Suprapubic skin (tissue), 4 donors: ENCODE data around the gene TRIO. TPM values are rescaled to one million over a fixed set of nuclear protein-coding genes. Genes with fewer than 3 reads are reported as not detected.

Experiments used
- DNase-seq, 2 donors: peaks; one replicate each; pipeline ENCODE4 v3.0.0-alpha.2; 2019; ENCODE audit warnings: low spot score in 2 of 2
- H3K27ac ChIP-seq: fragments of 200-600 bp; sonication (generic); one replicate; pipeline ENCODE4 v1.5.1; 2019
- H3K27me3 ChIP-seq: fragments of 200-600 bp; sonication (generic); one replicate; pipeline ENCODE4 v1.5.1; 2019
- H3K36me3 ChIP-seq: fragments of 200-600 bp; sonication (generic); one replicate; pipeline ENCODE4 v1.5.1; 2019
- H3K4me1 ChIP-seq: fragments of 200-600 bp; sonication (generic); one replicate; pipeline ENCODE4 v1.5.1; 2019
- H3K4me3 ChIP-seq: fragments of 200-600 bp; sonication (generic); one replicate; pipeline ENCODE4 v1.5.1; 2019; ENCODE audit warnings: mild to moderate bottlenecking
- H3K9me3 ChIP-seq: fragments of 200-600 bp; sonication (generic); one replicate; pipeline ENCODE4 v1.5.1; 2019
- EP300 ChIP-seq: sonication (generic); formaldehyde crosslinking; IDR thresholded peaks from one replicate; pipeline ENCODE4 v1.6.1; 2017; ENCODE audit warnings: antibody characterized with exemption
- POLR2A ChIP-seq, 2 donors: fragments of 450-650 bp; IDR thresholded peaks; one replicate each; pipeline ENCODE4 v1.6.1; 2017; ENCODE audit warnings: antibody characterized with exemption in 2 of 2, mild to moderate bottlenecking in 2 of 2, moderate library complexity in 2 of 2
- POLR2AphosphoS5 ChIP-seq, 3 donors: sonication (generic); formaldehyde crosslinking; IDR thresholded peaks; one replicate each; pipeline ENCODE4 v1.6.1; 2017; ENCODE audit warnings: antibody characterized with exemption in 3 of 3
- WGBS: methylation state at CpG from one replicate; pipeline ENCODE4 v1.1.5; 2018; 5-methylcytosine and 5-hydroxymethylcytosine counted together
- total RNA-seq, 4 donors: library from RNA; depleted of rRNA; stranded (reverse); fragments of >200 nt; gene quantifications; one replicate each; pipeline ENCODE4 v1.1.0, GENCODE V29; 2016
- TF ChIP-seq, protein P1 (sequence below), 2 donors: fragments of 200-600 bp in 1 of 2; fragments of 450-650 bp in 1 of 2; sonication (generic) in 1 of 2; IDR thresholded peaks; one replicate each; pipeline ENCODE4 v1.5.1; 2016 to 2019; ENCODE audit warnings: antibody characterized with exemption in 2 of 2, mild to moderate bottlenecking in 1 of 2, moderate library complexity in 1 of 2

The TRIO gene
- total RNA-seq, 4 donors from 2014 or later: 62.7 to 159 (median 70.4) TPM

- Histone ChIP-seq H3K9me3 (no peaks in the 10 kb centered on the region), H3K27ac (peak overlapping the region; percentile 87), H3K4me1 (peaks cover 49% of the 10 kb centered on the region), H3K36me3 (peaks cover 5% of the 10 kb centered on the region), H3K4me3 (no peak overlapping the region), H3K27me3 (no peaks in the 10 kb centered on the region)
- 70% methylated on average over 11 of the region's 11 CpGs for WGBS
- TF ChIP-seq POLR2AphosphoS5 (IDR thresholded peaks at IDR 0.05): peak in 1 of 3 donors; percentile 35
- TF ChIP-seq, protein P1, sequence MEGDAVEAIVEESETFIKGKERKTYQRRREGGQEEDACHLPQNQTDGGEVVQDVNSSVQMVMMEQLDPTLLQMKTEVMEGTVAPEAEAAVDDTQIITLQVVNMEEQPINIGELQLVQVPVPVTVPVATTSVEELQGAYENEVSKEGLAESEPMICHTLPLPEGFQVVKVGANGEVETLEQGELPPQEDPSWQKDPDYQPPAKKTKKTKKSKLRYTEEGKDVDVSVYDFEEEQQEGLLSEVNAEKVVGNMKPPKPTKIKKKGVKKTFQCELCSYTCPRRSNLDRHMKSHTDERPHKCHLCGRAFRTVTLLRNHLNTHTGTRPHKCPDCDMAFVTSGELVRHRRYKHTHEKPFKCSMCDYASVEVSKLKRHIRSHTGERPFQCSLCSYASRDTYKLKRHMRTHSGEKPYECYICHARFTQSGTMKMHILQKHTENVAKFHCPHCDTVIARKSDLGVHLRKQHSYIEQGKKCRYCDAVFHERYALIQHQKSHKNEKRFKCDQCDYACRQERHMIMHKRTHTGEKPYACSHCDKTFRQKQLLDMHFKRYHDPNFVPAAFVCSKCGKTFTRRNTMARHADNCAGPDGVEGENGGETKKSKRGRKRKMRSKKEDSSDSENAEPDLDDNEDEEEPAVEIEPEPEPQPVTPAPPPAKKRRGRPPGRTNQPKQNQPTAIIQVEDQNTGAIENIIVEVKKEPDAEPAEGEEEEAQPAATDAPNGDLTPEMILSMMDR (IDR thresholded peaks at IDR 0.05): no peak
- DNase-seq: peak; percentile 83 to 84
Observed at GRCh38 chr5:14450018-14450524, 306.9 kb downstream of the TRIO start.

DNA sequence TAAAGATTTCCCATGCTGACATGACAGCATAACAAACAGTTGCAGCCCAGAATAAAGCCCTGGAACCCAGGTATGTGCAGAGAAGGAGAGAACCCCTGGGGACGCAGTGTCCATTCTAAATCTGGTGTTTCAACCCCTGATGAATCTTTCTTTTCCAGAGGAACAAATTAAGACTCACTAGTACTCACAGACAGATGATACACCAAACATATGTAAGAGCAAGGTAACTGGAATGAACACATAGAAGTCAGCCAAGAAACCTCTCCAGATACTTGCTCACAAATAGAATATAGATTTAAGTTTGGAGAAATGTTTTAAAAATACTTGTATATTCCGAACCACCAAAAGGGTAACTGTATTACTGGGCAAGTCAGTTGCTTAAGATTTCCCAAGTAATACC is 307.6 kb downstream of the TRIO start:
- no peaks in the 10 kb centered on the region for H3K27me3 ChIP-seq
- no peaks in the 10 kb centered on the region for H3K9me3 ChIP-seq
- DNase-seq: no peak
- no peak overlapping the region for H3K4me3 ChIP-seq
- WGBS: 93% methylated on average over 2 of the region's 2 CpGs
- H3K36me3 ChIP-seq: peaks cover 5% of the 10 kb centered on the region
- TF ChIP-seq EP300: no peak
- TF ChIP-seq, protein P1 (IDR thresholded peaks at IDR 0.05): no peak
- TF ChIP-seq POLR2A (IDR thresholded peaks at IDR 0.05): no peak
- no peak for TF ChIP-seq POLR2AphosphoS5 (IDR thresholded peaks at IDR 0.05)
- H3K4me1 ChIP-seq: peaks cover 43% of the 10 kb centered on the region
- peak overlapping the region; percentile 38 for H3K27ac ChIP-seq

DNA sequence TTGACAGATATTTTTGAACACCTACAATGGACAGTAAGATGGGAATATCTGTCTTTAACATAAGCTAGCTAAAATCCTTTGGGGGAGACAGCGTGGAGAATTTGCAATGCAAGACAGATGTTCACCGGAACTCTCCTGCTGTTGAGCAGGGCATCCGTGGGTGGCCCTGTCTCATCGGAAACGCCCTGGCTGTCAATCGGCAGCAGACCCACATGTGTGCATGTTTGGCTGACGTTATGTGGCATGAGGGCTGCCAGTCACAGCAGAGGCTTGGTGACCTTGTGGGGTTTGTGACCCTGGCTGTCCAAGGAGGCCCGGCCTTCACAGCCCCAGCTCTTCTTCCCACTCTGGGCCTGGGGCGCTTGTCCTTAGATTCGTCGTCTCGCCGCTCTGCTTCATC is 308.7 kb downstream of the TRIO start:
- no peak for TF ChIP-seq EP300
- TF ChIP-seq, protein P1 (IDR thresholded peaks at IDR 0.05): no peak
- WGBS: 88% methylated on average over 13 of the region's 13 CpGs
- Histone ChIP-seq H3K4me3 (no peak overlapping the region), H3K27ac (no peak overlapping the region), H3K4me1 (peaks cover 32% of the 10 kb centered on the region), H3K9me3 (no peaks in the 10 kb centered on the region), H3K27me3 (no peaks in the 10 kb centered on the region), H3K36me3 (peaks cover 5% of the 10 kb centered on the region)
- DNase-seq: no peak

GRCh38 chr5:14452685-14453454 is 309.7 kb downstream of the TRIO start:
- no peak for TF ChIP-seq EP300
- TF ChIP-seq POLR2AphosphoS5 (IDR thresholded peaks at IDR 0.05): no peak
- TF ChIP-seq POLR2A (IDR thresholded peaks at IDR 0.05): no peak
- TF ChIP-seq, protein P1 (IDR thresholded peaks at IDR 0.05): no peak
- Histone ChIP-seq H3K36me3 (peaks cover 5% of the 10 kb centered on the region), H3K4me3 (no peak overlapping the region), H3K27me3 (no peaks in the 10 kb centered on the region), H3K4me1 (peaks cover 32% of the 10 kb centered on the region), H3K9me3 (no peaks in the 10 kb centered on the region), H3K27ac (peak overlapping the region; percentile 59)
- whole genome bisulfite sequencing: 59% methylated on average over 6 of the region's 6 CpGs
- no peak for DNase-seq

- H3K27me3 ChIP-seq: no peaks in the 10 kb centered on the region
- H3K9me3 ChIP-seq: no peaks in the 10 kb centered on the region
- H3K27ac ChIP-seq: peak overlapping the region; percentile 30
- H3K36me3 ChIP-seq: peaks cover 5% of the 10 kb centered on the region
- WGBS: 77% methylated on average over 2 of the region's 2 CpGs
- DNase-seq: no peak
- TF ChIP-seq POLR2A (IDR thresholded peaks at IDR 0.05) (no peak), POLR2AphosphoS5 (IDR thresholded peaks at IDR 0.05) (no peak), EP300 (no peak)
- TF ChIP-seq, protein P1 (IDR thresholded peaks at IDR 0.05): no peak
- H3K4me1 ChIP-seq: peaks cover 32% of the 10 kb centered on the region
- H3K4me3 ChIP-seq: no peak overlapping the region
Observed at GRCh38 chr5:14453481-14453880, 310.3 kb downstream of the TRIO start.
